K562 (cell line): ENCODE data around the gene GON4L. TPM values are rescaled to one million over a fixed set of nuclear protein-coding genes. Genes with fewer than 3 reads are reported as not detected.
A peak's percentile ranks its signal among the peaks of the same experiment; 100 is the strongest.

ENCODE experiments used
- ATF1 ChIP-seq, 2 experiments: fragments of 450-650 bp in 1 of 2; IDR thresholded peaks; 2 replicates each; pipeline ENCODE4 v1.6.1; 2016; ENCODE audit warnings: missing compliant biosample characterization in 1 of 2, missing genetic modification characterization in 1 of 2
- CEBPB ChIP-seq: fragments of 450-650 bp; IDR thresholded peaks from 2 replicates; pipeline ENCODE4 v1.6.1; 2016; ENCODE audit warnings: missing genetic modification characterization, missing compliant biosample characterization
- CEBPG ChIP-seq, 3 experiments: fragments of 200-800 bp in 1 of 3; sonication (Bioruptor generic) in 1 of 3; sonication (generic) in 1 of 3; formaldehyde crosslinking in 1 of 3; IDR thresholded peaks in 2 of 3; conservative IDR thresholded peaks in 1 of 3; 2 replicates each; pipeline versions ENCODE4 v1.6.1 to v1.8.0; 2016 to 2022; ENCODE audit warnings: missing compliant biosample characterization in 2 of 3, missing genetic modification characterization in 2 of 3, mild to moderate bottlenecking in 1 of 3, missing genetic modification reagents in 1 of 3
- CGGBP1 ChIP-seq: fragments of 250-450 bp; sonication (Bioruptor Pico); IDR thresholded peaks from 2 replicates; pipeline ENCODE4 v1.9.0; 2021; ENCODE audit warnings: mild to moderate bottlenecking
- CREB1 ChIP-seq, 2 experiments: sonication (generic) in 1 of 2; formaldehyde crosslinking in 1 of 2; IDR thresholded peaks; 2 replicates each; pipeline versions ENCODE4 v1.6.1 to v1.8.0; 2012 to 2022; ENCODE audit warnings: inconsistent platforms in 1 of 2, mild to moderate bottlenecking in 1 of 2, missing genetic modification reagents in 1 of 2, moderate library complexity in 1 of 2
- CREM ChIP-seq: IDR thresholded peaks from 2 replicates; pipeline ENCODE4 v1.6.1; 2014; ENCODE audit warnings: antibody characterized with exemption, low read depth
- CTBP1 ChIP-seq: fragments of 450-650 bp; IDR thresholded peaks from 2 replicates; pipeline ENCODE4 v1.6.1; 2016; ENCODE audit warnings: borderline replicate concordance
- DEAF1 ChIP-seq: fragments of 450-650 bp; formaldehyde crosslinking; IDR thresholded peaks from 2 replicates; pipeline ENCODE4 v1.4.0; 2020; ENCODE audit warnings: mild to moderate bottlenecking, moderate library complexity
- FOSL1 ChIP-seq: fragments of 200-800 bp; sonication (Bioruptor generic); conservative IDR thresholded peaks from 2 replicates; pipeline ENCODE4 v1.6.1; 2016; ENCODE audit warnings: missing genetic modification characterization, missing compliant biosample characterization
- NRF1 ChIP-seq, 2 experiments: fragments of 450-650 bp; IDR thresholded peaks in 1 of 2; conservative IDR thresholded peaks in 1 of 2; 2 replicates each; pipeline ENCODE4 v1.6.1; 2014; ENCODE audit warnings: mild to moderate bottlenecking in 2 of 2
- POLR2A ChIP-seq: fragments of 450-650 bp; conservative IDR thresholded peaks from 2 replicates; pipeline ENCODE4 v1.6.1; 2016
- RCOR1 ChIP-seq, 2 experiments: IDR thresholded peaks; 2 replicates each; pipeline ENCODE4 v1.6.1; 2012; ENCODE audit warnings: low read depth in 2 of 2, low read length in 2 of 2, borderline replicate concordance in 1 of 2, improper control_type of control experiment in 1 of 2
- RREB1 ChIP-seq: fragments of 250-450 bp; sonication (Bioruptor Pico); IDR thresholded peaks from 2 replicates; pipeline ENCODE4 v1.4.0; 2020
- SP1 ChIP-seq: sonication (generic); formaldehyde crosslinking; IDR thresholded peaks from 2 replicates; pipeline ENCODE4 v1.8.1; 2022; ENCODE audit warnings: mild to moderate bottlenecking, missing genetic modification reagents
- SRF ChIP-seq, 2 experiments: fragments of 250-450, 450-650 bp in 1 of 2; sonication (Bioruptor Pico) in 1 of 2; sonication (generic) in 1 of 2; formaldehyde crosslinking; IDR thresholded peaks; 2 replicates each; pipeline versions ENCODE4 v1.5.0 to v1.5.1; 2020 to 2022; ENCODE audit warnings: mild to moderate bottlenecking in 1 of 2, missing genetic modification reagents in 1 of 2
- THAP7 ChIP-seq: fragments of 250-450 bp; sonication (Bioruptor Pico); IDR thresholded peaks from 2 replicates; pipeline ENCODE4 v1.5.0; 2021
- ZC3H8 ChIP-seq: fragments of 450-650 bp; IDR thresholded peaks from 2 replicates; pipeline ENCODE4 v1.6.1; 2017
- polyA plus RNA-seq, 8 experiments: library from polyadenylated mRNA; depleted of rRNA in 4 of 8; stranded (reverse) in 5 of 8; unstranded in 3 of 8; fragments of >200 nt; fragmentation: Nextera tagmentation in 2 of 8; fragmentation: Illumina TruSeq in 1 of 8; extraction: Ambion mirVana in 2 of 8; extraction: Trizol in 1 of 8; gene quantifications; 2 replicates each; pipeline versions ENCODE4 v1.2.1 to v1.2.3, GENCODE V29; 2011 to 2014; ENCODE audit warnings: inconsistent platforms in 1 of 8, missing spikeins in 1 of 8
- total RNA-seq, 7 experiments: library from RNA; depleted of rRNA in 6 of 7; stranded (reverse); fragments of >200 nt in 6 of 7; fragmentation: Illumina TruSeq in 2 of 7; extraction: Trizol in 2 of 7; gene quantifications; 2 replicates each; pipeline versions ENCODE4 v1.2.1 to v1.2.3, GENCODE V29; 2011 to 2021; ENCODE audit warnings: low replicate concordance in 1 of 7
- TF ChIP-seq, protein P1 (sequence below): sonication (generic); formaldehyde crosslinking; IDR thresholded peaks from 2 replicates; pipeline ENCODE4 v1.8.0; 2022; ENCODE audit warnings: missing genetic modification reagents, mild to moderate bottlenecking, moderate library complexity, borderline replicate concordance

GON4L gene
- total and polyA plus RNA-seq, 9 of the 15 experiments (the other 6 are each of a cell fraction or from before 2014, with no cell fraction given): 20.2 to 47.4 (median 33.6) TPM

- TF ChIP-seq ATF1 (CRISPR knock-in tag; IDR thresholded peaks at IDR 0.05) (no peak), ATF1 (tag; IDR thresholded peaks at IDR 0.05) (peak; percentile 61), CEBPB (tag) (peak; percentile 47), DEAF1 (peak; percentile 99), POLR2A (peak; percentile 53; the same call in 1 of the 2 replicates), SRF (CRISPR knock-in tag; IDR thresholded peaks at IDR 0.05) (0 out of 4 replicates have a peak, but pooled peaks of 1 of the 2 experiments have one; percentile 48), NRF1 (conservative IDR thresholded peaks at IDR 0.05 in 1 of 2, IDR thresholded peaks at IDR 0.05 in 1 of 2) (peak; percentile 19 to 59; a peak in 2 of 4 replicates), CEBPG (CRISPR knock-in tag; IDR thresholded peaks at IDR 0.05) (peak; percentile 49), CEBPG (tag; conservative IDR thresholded peaks at IDR 0.05 in 1 of 2, IDR thresholded peaks at IDR 0.05 in 1 of 2) (peak in 1 of 2 experiments; percentile 12; a peak in 1 of 4 replicates), THAP7 (CRISPR knock-in tag) (no peak), CTBP1 (peak; percentile 100), CGGBP1 (CRISPR knock-in tag) (no peak), SP1 (CRISPR knock-in tag) (peak; percentile 27; the same call in 1 of the 2 replicates), ZC3H8 (no peak), FOSL1 (no peak), RCOR1 (IDR thresholded peaks at IDR 0.05; ENCODE audit: borderline replicate concordance in 1 of 2, low read depth in 2 of 2, low read length in 2 of 2) (peak; percentile 98 to 100), RREB1 (CRISPR knock-in tag) (peak; percentile 100), CREB1 (IDR thresholded peaks at IDR 0.05) (0 out of 2 replicates have a peak, but pooled peaks have one; percentile 12), CREB1 (CRISPR knock-in tag; IDR thresholded peaks at IDR 0.05) (no peak), CREM (peak; percentile 48)
- TF ChIP-seq, protein P1, sequence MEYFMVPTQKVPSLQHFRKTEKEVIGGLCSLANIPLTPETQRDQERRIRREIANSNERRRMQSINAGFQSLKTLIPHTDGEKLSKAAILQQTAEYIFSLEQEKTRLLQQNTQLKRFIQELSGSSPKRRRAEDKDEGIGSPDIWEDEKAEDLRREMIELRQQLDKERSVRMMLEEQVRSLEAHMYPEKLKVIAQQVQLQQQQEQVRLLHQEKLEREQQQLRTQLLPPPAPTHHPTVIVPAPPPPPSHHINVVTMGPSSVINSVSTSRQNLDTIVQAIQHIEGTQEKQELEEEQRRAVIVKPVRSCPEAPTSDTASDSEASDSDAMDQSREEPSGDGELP (CRISPR knock-in tag): peak; percentile 52; the same call in 1 of the 2 replicates
Measured at GRCh38 chr1:155859234-155859829, 2.3 kb upstream of the GON4L start, which contains the start of gene SYT11 (continued).
